ENCODE data around the gene DIAPH1.
A peak's percentile ranks its signal among the peaks of the same experiment; 100 is the strongest.

DIAPH1 gene

DNA sequence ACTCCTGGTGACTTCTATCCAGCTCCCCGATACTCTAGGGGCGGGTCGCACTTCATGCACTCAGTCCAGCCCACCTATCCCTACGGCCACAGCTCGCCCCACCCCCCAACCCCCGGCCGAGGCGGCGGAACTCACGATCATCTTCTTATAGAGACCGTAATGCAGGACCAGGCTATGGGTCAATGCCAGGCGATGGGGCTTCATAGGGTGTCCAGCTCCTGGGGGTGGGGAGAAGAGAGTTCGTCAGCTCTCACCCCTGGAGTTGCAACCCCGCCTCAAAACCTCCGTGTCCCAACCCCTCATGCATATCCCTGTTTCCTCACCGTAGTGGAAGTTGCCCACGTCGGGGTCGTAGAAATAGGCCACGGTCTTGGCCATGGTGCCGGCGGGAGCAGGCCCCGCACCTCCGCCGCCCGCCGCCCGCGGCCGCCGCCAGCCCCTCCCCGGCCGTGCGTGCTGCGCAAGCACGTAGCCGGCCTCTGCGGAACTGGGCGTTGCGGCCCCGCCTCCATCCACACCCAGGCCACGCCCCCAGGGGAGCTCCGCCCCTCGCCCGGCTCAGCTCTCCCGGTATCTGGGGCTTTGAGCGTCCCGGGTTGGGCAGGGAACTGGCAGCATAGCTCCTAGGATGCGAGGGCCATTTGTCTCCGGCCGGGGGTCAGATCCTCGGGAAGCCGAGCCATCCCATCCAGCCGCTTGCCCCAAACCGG is 17.8 kb upstream of the DIAPH1 start, which contains the start of the genes HDAC3 and RELL2:
Gene HDAC3, minus strand, starts transcription at position 437 of the 710 bp plus-strand sequence. Its CDS starts 59 bp downstream, at position 378.
Gene RELL2, plus strand, starts transcription at position 585 of the 710 bp plus-strand sequence. CDS start 1,229 bp downstream, outside the sequence.
- no peaks in the 10 kb centered on the region for H3K9me2 ChIP-seq (replicated peaks; ENCODE audit: low read depth, low read length)
- TF ChIP-seq, protein P1, sequence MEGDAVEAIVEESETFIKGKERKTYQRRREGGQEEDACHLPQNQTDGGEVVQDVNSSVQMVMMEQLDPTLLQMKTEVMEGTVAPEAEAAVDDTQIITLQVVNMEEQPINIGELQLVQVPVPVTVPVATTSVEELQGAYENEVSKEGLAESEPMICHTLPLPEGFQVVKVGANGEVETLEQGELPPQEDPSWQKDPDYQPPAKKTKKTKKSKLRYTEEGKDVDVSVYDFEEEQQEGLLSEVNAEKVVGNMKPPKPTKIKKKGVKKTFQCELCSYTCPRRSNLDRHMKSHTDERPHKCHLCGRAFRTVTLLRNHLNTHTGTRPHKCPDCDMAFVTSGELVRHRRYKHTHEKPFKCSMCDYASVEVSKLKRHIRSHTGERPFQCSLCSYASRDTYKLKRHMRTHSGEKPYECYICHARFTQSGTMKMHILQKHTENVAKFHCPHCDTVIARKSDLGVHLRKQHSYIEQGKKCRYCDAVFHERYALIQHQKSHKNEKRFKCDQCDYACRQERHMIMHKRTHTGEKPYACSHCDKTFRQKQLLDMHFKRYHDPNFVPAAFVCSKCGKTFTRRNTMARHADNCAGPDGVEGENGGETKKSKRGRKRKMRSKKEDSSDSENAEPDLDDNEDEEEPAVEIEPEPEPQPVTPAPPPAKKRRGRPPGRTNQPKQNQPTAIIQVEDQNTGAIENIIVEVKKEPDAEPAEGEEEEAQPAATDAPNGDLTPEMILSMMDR (conservative IDR thresholded peaks at IDR 0.05; ENCODE audit: low read length): no peak
- no peak for TF ChIP-seq EZH2phosphoT487 (IDR thresholded peaks at IDR 0.05; ENCODE audit: borderline replicate concordance)
- no peaks in the 10 kb centered on the region for H3K9me3 ChIP-seq (ENCODE audit: insufficient read depth, low read depth, low read length)
- no peaks in the 10 kb centered on the region for H3K36me3 ChIP-seq (ENCODE audit: insufficient read depth, low read length)
- no peaks in the 10 kb centered on the region for H3K27me3 ChIP-seq (ENCODE audit: insufficient read depth, low read length, poor library complexity, severe bottlenecking)
- peak within 1 kb of the TSS; percentile 86 for H3K9ac ChIP-seq (ENCODE audit: low read depth, low read length, poor library complexity, severe bottlenecking)
- peak within 1 kb of the TSS; percentile 85 for H3K4me3 ChIP-seq (ENCODE audit: low read length, poor library complexity, severe bottlenecking)
- no peaks in the 10 kb centered on the region for H3F3A ChIP-seq (ENCODE audit: low read depth)
- peaks cover 23% of the 10 kb centered on the region for H4K20me1 ChIP-seq (ENCODE audit: insufficient read depth, low read length, poor library complexity, severe bottlenecking)
- H2AFZ ChIP-seq (ENCODE audit: low read length): peak within 1 kb of the TSS; percentile 87
- peak within 1 kb of the TSS; percentile 93 for H3K4me2 ChIP-seq (ENCODE audit: low read depth, low read length, poor library complexity, severe bottlenecking)
- peaks cover 43% of the 10 kb centered on the region for H3K4me1 ChIP-seq (ENCODE audit: insufficient read depth, low read length, poor library complexity, severe bottlenecking)
- peaks cover 46% of the 10 kb centered on the region for H3K79me2 ChIP-seq (ENCODE audit: insufficient read depth, low read length)

DNA sequence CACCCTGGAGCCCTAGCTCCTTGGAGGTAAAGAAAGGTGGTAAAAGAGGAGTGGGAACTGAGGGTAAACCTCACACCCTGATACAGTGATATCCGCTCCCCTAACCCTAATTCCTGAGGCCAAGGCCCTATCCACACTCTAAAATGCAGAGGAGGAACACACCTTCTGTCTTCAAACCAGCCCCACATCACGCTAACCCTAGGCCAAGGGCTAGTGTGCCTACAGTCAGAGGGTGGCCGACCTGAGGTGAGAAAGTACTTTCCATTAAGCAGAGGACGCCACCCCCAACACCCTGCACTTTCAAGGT is 17.3 kb upstream of the DIAPH1 start:
- no peaks in the 10 kb centered on the region for H3K36me3 ChIP-seq (ENCODE audit: insufficient read depth, low read length)
- H3K4me1 ChIP-seq (ENCODE audit: insufficient read depth, low read length, poor library complexity, severe bottlenecking): peaks cover 43% of the 10 kb centered on the region
- TF ChIP-seq EZH2phosphoT487 (IDR thresholded peaks at IDR 0.05; ENCODE audit: borderline replicate concordance): no peak
- TF ChIP-seq, protein P1 (conservative IDR thresholded peaks at IDR 0.05; ENCODE audit: low read length): no peak
- peak overlapping the region; percentile 86 for H3K9ac ChIP-seq (ENCODE audit: low read depth, low read length, poor library complexity, severe bottlenecking)
- no peaks in the 10 kb centered on the region for H3K9me2 ChIP-seq (replicated peaks; ENCODE audit: low read depth, low read length)
- peaks cover 51% of the 10 kb centered on the region for H3K79me2 ChIP-seq (ENCODE audit: insufficient read depth, low read length)
- H3K4me3 ChIP-seq (ENCODE audit: low read length, poor library complexity, severe bottlenecking): peak overlapping the region; percentile 85
- H2AFZ ChIP-seq (ENCODE audit: low read length): peak overlapping the region; percentile 87; the same call in 1 of the 2 replicates
- no peaks in the 10 kb centered on the region for H3K27me3 ChIP-seq (ENCODE audit: insufficient read depth, low read length, poor library complexity, severe bottlenecking)
- H3K9me3 ChIP-seq (ENCODE audit: insufficient read depth, low read depth, low read length): no peaks in the 10 kb centered on the region
- H3K4me2 ChIP-seq (ENCODE audit: low read depth, low read length, poor library complexity, severe bottlenecking): peak overlapping the region; percentile 93
- H3F3A ChIP-seq (ENCODE audit: low read depth): no peaks in the 10 kb centered on the region
- H4K20me1 ChIP-seq (ENCODE audit: insufficient read depth, low read length, poor library complexity, severe bottlenecking): peaks cover 27% of the 10 kb centered on the region

DNA sequence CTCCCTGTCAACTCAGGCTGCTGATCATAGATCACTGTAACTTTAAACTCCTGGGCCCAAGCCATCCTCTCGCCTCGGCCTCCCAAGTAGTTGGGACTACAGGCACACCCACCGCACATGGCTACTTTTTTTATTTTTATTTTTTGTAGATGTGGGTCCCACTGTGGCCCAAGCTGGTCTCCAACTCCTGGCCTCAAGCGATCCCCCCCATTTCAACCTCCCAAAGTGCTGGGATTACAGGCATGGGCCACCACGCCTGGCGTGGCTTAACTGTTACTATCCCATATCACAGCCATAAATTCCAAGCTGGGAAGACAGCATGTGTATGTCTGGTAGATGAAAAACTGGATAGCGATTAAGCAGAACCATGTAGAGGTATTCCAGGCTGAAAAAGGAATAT is 16.8 kb upstream of the DIAPH1 start:
- no peaks in the 10 kb centered on the region for H3K36me3 ChIP-seq (ENCODE audit: insufficient read depth, low read length)
- peaks cover 55% of the 10 kb centered on the region for H3K79me2 ChIP-seq (ENCODE audit: insufficient read depth, low read length)
- H3K4me3 ChIP-seq (ENCODE audit: low read length, poor library complexity, severe bottlenecking): peak overlapping the region; percentile 85
- no peak for TF ChIP-seq EZH2phosphoT487 (IDR thresholded peaks at IDR 0.05; ENCODE audit: borderline replicate concordance)
- TF ChIP-seq, protein P1 (conservative IDR thresholded peaks at IDR 0.05; ENCODE audit: low read length): no peak
- no peaks in the 10 kb centered on the region for H3F3A ChIP-seq (ENCODE audit: low read depth)
- peak overlapping the region; percentile 93 for H3K4me2 ChIP-seq (ENCODE audit: low read depth, low read length, poor library complexity, severe bottlenecking)
- no peak overlapping the region for H2AFZ ChIP-seq (ENCODE audit: low read length)
- H4K20me1 ChIP-seq (ENCODE audit: insufficient read depth, low read length, poor library complexity, severe bottlenecking): peaks cover 30% of the 10 kb centered on the region
- no peaks in the 10 kb centered on the region for H3K9me2 ChIP-seq (replicated peaks; ENCODE audit: low read depth, low read length)
- peaks cover 43% of the 10 kb centered on the region for H3K4me1 ChIP-seq (ENCODE audit: insufficient read depth, low read length, poor library complexity, severe bottlenecking)
- peak overlapping the region; percentile 86 for H3K9ac ChIP-seq (ENCODE audit: low read depth, low read length, poor library complexity, severe bottlenecking)
- no peaks in the 10 kb centered on the region for H3K27me3 ChIP-seq (ENCODE audit: insufficient read depth, low read length, poor library complexity, severe bottlenecking)
- H3K9me3 ChIP-seq (ENCODE audit: insufficient read depth, low read depth, low read length): no peaks in the 10 kb centered on the region
